Measurements from ENCODE around the gene TMEM88.

TMEM88 gene

DNA sequence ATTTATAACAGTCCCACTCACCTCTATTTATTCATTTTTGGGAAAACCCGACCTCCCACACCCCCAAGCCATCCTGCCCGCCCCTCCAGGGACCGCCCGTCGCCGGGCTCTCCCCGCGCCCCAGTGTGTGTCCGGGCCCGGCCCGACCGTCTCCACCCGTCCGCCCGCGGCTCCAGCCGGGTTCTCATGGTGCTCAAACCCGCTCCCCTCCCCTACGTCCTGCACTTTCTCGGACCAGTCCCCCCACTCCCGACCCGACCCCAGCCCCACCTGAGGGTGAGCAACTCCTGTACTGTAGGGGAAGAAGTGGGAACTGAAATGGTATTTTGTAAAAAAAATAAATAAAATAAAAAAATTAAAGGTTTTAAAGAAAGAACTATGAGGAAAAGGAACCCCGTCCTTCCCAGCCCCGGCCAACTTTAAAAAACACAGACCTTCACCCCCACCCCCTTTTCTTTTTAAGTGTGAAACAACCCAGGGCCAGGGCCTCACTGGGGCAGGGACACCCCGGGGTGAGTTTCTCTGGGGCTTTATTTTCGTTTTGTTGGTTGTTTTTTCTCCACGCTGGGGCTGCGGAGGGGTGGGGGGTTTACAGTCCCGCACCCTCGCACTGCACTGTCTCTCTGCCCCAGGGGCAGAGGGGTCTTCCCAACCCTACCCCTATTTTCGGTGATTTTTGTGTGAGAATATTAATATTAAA is 638 bp upstream of the TMEM88 start:
- TF ChIP-seq GATA2 (IDR thresholded peaks at IDR 0.05; ENCODE audit: low read depth, low read length) (no peak), GATA3 (IDR thresholded peaks at IDR 0.05; ENCODE audit: low read depth, low read length) (no peak)

DNA sequence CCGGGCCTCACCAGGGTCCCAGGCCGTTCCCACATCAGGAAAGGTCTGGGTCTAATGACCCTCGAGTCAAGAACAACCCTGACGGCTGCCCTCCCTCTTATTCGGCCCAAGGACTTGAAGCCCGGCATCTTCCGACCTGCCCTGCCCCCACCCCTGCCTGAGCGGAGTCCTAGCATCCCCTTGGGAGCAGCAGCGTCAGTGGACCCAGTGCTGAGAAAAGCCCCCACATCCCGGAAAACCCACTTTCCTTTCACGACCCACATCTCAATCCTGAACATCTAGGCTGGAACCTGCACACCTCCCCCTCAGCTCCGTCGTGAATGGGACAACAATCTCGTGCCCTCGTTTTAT is 769 bp downstream of the TMEM88 start:
- TF ChIP-seq GATA3 (IDR thresholded peaks at IDR 0.05; ENCODE audit: low read depth, low read length) (no peak), GATA2 (IDR thresholded peaks at IDR 0.05; ENCODE audit: low read depth, low read length) (no peak)

DNA sequence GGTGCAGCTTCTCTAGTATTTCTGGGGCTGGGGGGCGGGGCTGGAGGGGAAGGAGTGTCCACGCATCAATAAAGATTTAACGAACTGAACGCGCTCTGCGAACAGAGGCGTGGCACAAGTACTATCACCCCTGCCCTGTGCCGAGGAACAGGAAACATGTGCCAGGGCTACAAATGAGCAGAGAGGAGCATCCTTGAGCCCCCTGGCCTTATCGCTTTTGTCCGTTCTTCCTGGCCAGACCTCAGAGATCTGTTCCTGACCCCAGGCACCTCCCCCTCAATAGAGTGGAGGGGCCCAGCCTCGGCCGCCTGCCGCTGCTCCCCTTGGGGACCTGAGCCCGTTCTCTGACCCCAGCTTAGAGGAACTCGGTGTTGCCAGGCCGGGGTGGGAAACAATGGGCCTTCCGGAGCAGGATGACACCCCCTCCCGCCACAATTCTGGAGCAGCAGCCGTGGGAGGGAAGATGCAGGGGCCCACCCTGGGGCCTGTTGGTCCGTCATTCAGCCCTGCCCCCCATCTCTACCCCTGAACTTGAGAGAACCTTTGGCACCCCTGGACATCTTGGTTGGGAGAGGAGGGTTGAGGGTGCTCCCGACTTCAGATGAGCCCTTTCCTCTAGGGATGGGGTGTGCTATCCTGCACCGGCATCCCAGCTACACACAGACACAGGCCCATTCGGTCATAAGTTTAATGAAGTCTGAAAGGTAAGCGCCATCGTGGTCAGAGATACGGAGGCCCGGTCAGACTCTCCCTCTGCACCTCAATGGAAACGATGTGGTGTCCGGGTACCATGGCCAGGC is 1.3 kb downstream of the TMEM88 start:
- TF ChIP-seq GATA2 (IDR thresholded peaks at IDR 0.05; ENCODE audit: low read depth, low read length): no peak

DNA sequence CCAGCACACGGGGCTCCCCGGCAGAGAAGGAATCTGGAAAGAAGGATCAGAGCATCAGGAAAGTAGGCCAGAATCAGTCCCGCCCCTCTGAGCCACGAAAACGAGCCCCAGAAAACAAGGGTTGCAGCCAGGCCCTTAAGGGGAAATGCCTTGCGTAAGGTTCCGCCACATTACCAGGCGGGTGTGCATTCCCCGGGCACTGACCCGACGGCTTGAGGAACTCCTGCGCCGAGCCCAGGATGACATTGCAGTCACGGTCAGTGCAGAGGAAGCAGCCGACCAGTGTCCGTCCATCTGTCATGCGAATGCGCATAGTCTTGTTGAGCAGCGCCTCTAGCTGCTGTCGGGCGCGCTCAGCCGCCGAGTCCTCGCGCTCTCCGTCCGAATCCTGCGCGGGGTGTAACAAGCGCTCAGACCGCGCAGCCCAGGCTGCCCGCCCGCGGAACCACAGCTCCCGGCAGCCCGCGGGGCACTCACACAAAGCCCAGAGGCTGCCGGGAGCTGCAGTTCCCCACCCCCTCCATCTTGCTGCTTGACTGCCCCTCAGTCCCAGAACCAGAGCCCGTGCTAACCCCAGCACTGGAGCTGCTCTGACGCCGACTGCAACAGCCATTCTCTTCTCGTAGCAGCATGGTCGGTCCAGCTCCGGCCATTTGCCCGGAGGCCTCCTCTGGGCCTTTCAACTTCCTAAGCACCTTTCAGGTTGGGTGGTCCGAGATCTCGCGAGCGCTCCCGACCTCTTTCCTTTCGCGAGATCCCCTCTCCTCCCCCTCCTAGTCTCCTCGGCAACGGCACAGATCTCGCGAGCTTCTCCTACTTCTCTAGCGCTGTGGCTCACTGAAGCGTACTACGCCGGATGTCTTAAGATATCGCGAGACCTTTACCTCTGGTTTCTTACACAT is 2.2 kb downstream of the TMEM88 start, which contains the start of gene NAA38:
Gene NAA38 (minus strand): TSS at position 749 of the 902 bp plus-strand sequence. CDS start 96 bp downstream, at position 653.
- no peak for TF ChIP-seq GATA2 (IDR thresholded peaks at IDR 0.05; ENCODE audit: low read depth, low read length)
- no peak for TF ChIP-seq GATA3 (IDR thresholded peaks at IDR 0.05; ENCODE audit: low read depth, low read length)

- TF ChIP-seq GATA3 (IDR thresholded peaks at IDR 0.05; ENCODE audit: low read depth, low read length) (no peak; the same call in none of the 2 replicates), GATA2 (IDR thresholded peaks at IDR 0.05; ENCODE audit: low read depth, low read length) (peak; percentile 100)
These were observed 3.1 kb downstream of the TMEM88 start, which contains the start of gene CYB5D1 for GRCh38 chr17:7857713-7858521. Gene CYB5D1, plus strand, starts transcription at chr17:7858003. Its CDS starts 132 bp downstream, at chr17:7858135.

- no peak for TF ChIP-seq GATA2 (IDR thresholded peaks at IDR 0.05; ENCODE audit: low read depth, low read length)
- no peak for TF ChIP-seq GATA3 (IDR thresholded peaks at IDR 0.05; ENCODE audit: low read depth, low read length)
These were observed 3.6 kb downstream of the TMEM88 start for GRCh38 chr17:7858522-7858810.

DNA sequence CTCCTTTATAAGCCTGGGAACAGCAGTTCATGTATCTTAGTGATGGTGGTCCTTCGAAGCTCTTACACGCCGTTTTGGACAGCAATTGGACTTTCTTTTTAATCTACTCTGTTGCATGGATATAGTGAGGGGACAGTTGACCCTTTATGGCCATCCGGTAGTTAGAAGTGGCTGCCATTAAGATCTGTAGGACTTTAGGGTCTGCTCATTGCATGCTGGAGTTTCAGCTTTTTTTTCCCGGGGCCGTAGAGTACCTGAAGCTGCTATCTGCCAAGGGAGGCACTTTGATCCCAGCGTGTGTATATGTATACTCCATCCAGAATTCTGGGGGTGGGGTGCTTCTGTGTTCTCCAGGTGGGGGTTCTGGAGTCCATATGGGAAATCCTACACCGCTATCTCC is 4.2 kb downstream of the TMEM88 start:
- TF ChIP-seq GATA2 (IDR thresholded peaks at IDR 0.05; ENCODE audit: low read depth, low read length) (no peak), GATA3 (IDR thresholded peaks at IDR 0.05; ENCODE audit: low read depth, low read length) (no peak)

DNA sequence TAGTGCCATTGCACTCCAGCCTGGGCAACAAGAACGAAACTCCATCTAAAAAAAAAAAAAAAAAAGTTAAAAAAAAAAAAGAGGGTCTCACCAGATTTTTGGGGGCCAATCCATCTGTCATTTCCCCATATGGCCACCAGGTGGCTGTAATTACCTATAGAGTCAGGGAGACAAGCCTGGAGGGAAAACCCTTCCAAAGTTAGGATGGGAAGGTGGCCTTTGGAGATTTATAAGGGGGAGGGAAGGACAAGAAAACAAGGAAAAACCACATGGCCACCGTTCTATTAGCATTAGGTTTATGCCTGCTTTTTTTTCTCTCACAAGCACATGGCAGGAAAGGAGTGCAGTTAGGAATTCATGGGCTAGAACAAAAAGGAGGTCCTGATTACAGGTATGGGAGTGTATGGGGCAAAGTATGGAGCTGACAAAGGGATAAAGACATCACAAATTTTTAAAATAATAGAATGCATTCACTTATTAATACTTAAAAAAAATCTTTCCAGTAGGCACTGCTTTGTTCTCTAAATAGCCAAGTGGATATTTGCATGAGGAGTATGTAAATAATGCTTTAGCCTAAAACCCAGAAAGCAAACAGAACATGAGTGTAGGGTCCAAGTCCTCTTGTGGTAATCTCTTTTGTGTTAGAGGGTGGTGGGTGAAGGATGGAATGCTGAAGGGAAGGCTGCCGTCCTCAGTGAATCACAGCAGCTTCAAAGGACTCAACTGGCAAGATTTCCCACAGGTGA is 8.0 kb downstream of the TMEM88 start:
- TF ChIP-seq GATA2 (IDR thresholded peaks at IDR 0.05; ENCODE audit: low read depth, low read length) (no peak), GATA3 (IDR thresholded peaks at IDR 0.05; ENCODE audit: low read depth, low read length) (no peak)

DNA sequence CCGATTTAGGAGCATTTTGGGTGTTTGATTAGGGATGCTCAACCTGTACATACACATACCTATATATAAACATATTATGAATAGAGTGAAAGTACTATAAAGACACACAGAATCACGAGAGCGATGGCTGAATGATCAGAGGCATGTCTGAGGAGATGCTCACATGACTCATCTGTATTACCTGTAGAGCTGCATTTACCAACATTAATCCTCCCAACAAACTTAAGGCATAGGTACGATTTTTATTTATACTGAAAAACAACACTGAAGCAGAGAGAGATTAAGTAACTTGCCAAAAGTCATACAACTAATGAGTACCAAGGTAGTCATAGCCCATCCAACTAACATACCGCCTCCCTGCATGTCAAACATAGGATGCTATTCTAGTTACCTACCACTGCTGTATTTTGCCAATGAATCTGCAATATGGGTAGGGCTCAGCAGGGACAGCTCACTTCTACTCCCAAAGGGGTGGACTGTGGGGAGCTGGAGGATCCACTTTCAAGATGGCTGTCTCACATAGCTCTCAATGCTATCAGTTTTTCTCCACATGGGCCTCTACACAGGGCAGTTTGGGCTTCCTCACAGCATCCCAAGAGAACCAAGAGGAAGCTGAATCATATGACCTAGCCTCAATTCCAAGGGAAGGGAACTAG is 10.3 kb downstream of the TMEM88 start:
- no peak for TF ChIP-seq GATA2 (IDR thresholded peaks at IDR 0.05; ENCODE audit: low read depth, low read length)
- TF ChIP-seq GATA3 (IDR thresholded peaks at IDR 0.05; ENCODE audit: low read depth, low read length): no peak

DNA sequence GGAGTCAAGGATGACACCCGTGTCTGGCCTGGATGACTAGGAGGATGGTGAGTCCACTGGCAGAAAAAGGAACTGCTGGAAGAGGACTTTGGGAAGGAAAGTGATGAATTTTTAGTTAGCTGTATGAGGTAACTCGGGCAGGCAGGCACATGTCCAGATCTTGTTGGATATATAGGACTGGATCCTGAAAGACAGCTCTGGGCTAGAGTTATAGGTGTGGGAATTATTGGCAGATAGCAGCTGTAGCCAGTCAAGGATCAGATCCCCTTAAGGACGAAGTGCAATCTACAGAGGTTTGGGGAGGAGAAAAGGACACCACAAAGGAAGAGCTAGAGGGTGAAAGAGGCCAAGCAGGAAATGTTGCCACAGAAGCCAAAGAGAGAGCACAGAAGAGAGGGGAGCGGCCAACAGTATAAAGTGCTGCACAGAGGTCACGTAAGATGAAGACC is 13.0 kb downstream of the TMEM88 start:
- TF ChIP-seq GATA2 (IDR thresholded peaks at IDR 0.05; ENCODE audit: low read depth, low read length) (no peak), GATA3 (IDR thresholded peaks at IDR 0.05; ENCODE audit: low read depth, low read length) (no peak)

- TF ChIP-seq GATA3 (IDR thresholded peaks at IDR 0.05; ENCODE audit: low read depth, low read length): no peak
- no peak for TF ChIP-seq GATA2 (IDR thresholded peaks at IDR 0.05; ENCODE audit: low read depth, low read length)
These were observed 18.2 kb downstream of the TMEM88 start for GRCh38 chr17:7873051-7873450.

DNA sequence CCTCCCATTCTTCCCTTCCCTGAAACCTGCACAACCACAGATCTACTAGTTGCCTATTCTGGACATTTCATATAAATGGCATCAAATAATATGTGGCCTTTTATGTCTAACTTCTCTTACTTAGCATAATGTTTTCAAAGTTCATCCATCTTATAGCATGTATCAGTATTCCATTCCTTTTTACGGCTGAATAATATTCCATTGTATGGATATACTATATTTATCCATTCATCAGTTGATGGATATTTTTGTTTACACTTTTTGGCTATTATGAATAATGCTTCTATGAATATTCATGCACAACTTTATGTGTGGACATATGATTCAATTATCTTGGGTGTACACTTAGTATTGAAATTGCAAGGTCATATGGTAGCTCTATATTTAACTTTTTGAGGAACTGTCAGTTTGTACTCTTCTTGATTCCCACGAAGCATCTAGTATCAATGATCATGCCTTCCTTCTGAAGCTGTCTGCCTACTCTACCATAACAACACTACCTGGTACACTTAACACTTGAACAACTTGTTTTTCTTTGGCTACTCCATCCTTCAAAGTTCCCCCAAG is 21.0 kb downstream of the TMEM88 start:
- TF ChIP-seq GATA2 (IDR thresholded peaks at IDR 0.05; ENCODE audit: low read depth, low read length) (no peak), GATA3 (IDR thresholded peaks at IDR 0.05; ENCODE audit: low read depth, low read length) (no peak)

Data from SH-SY5Y (cell line).